IPS-15b (cell line): Measurements from ENCODE around the gene DOCK9.

ENCODE experiments used
- H3K27me3 ChIP-seq: one replicate; pipeline ENCODE4 v1.6.1; 2013; ENCODE audit warnings: low read length; ENCODE audit not compliant: control insufficient read depth, insufficient read depth
- H3K36me3 ChIP-seq: one replicate; pipeline ENCODE4 v1.6.1; 2013; ENCODE audit warnings: low read length; ENCODE audit not compliant: control insufficient read depth, insufficient read depth
- H3K4me1 ChIP-seq: one replicate; pipeline ENCODE4 v1.6.1; 2013; ENCODE audit warnings: mild to moderate bottlenecking, low read length; ENCODE audit not compliant: control insufficient read depth, insufficient read depth
- H3K4me3 ChIP-seq: one replicate; pipeline ENCODE4 v1.5.1; 2013; ENCODE audit warnings: low read depth, low read length
- H3K9ac ChIP-seq: one replicate; pipeline ENCODE4 v1.6.1; 2013; ENCODE audit warnings: low read depth, mild to moderate bottlenecking, low read length
- H3K9me3 ChIP-seq: one replicate; pipeline ENCODE4 v1.6.1; 2013; ENCODE audit warnings: mild to moderate bottlenecking, low read length; ENCODE audit not compliant: control insufficient read depth, insufficient read depth

The DOCK9 gene

GRCh38 chr13:98803921-98804320 is 173.9 kb downstream of the DOCK9 start:
- no peak overlapping the region for H3K4me3 ChIP-seq
- peaks cover 3% of the 10 kb centered on the region for H3K36me3 ChIP-seq
- H3K9ac ChIP-seq, result no peak overlapping the region
- H3K9me3 ChIP-seq, result no peaks in the 10 kb centered on the region
- H3K4me1 ChIP-seq, result peaks cover 16% of the 10 kb centered on the region
- no peaks in the 10 kb centered on the region for H3K27me3 ChIP-seq

DNA sequence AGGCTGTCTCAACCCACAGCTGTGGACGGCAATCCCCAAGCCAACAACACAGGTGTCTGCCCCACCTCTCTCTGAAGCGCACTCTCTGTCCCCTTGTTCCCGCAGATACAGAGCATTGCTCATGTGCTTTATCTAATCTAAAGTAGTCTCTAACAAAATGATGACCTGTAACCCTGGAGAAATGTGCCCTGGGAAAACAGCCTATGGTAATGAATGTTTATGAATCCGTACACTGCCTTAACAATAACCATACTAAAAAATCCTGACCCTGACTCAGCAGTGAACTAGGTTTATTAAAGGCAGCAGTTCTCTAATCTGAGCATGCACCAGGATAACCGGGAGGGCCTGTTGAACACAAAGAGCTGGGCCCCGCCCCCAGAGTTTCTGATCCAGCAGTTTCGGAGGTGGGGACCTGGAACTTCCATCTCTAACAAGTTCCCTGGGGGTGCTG is 174.7 kb downstream of the DOCK9 start:
- no peaks in the 10 kb centered on the region for H3K9me3 ChIP-seq
- H3K9ac ChIP-seq, result no peak overlapping the region
- H3K4me1 ChIP-seq, result peaks cover 12% of the 10 kb centered on the region
- no peaks in the 10 kb centered on the region for H3K27me3 ChIP-seq
- H3K4me3 ChIP-seq, result no peak overlapping the region
- peaks cover 3% of the 10 kb centered on the region for H3K36me3 ChIP-seq

GRCh38 chr13:98802559-98802958 is 175.3 kb downstream of the DOCK9 start:
- Histone ChIP-seq H3K9me3 (no peaks in the 10 kb centered on the region), H3K27me3 (no peaks in the 10 kb centered on the region), H3K36me3 (peaks cover 3% of the 10 kb centered on the region), H3K4me3 (no peak overlapping the region), H3K4me1 (peaks cover 7% of the 10 kb centered on the region), H3K9ac (no peak overlapping the region)

DNA sequence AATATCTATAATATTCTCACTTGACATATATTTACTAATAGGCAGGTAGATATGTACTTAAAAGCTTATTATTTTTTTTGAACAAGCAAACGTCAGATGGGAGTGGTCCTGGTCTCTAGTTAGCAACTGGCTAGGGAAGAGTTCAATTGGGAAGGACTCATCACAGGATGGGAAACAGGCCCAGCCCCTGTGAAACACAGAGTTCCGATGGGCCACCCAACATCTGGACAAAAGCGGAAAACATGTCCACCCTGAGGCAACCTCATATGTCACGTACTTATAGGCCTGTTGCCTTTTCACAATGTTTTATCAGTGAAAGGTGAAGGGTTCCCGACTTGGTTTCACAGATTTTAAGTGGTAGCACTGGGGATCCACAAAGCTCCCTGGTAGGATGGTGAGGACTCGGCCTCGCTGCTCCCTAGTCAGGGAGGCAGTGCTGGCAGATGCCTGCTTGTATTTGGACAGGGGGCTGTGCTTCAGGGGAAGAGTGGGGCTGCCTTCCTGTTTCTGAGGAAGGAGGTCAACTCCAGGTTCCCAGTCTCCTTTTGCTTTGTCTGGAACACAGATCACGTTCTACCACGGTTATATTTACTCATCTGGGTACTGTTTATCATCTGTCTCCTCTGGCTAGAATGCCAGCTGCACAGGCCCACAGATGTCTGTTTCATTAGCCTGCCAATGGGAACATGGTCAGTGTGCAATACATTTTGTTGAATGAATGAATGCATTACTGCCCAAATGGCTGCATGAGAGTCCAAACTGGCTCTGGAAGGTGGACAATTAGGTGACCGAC is 176.0 kb downstream of the DOCK9 start:
- Histone ChIP-seq H3K9me3 (no peaks in the 10 kb centered on the region), H3K4me3 (no peak overlapping the region), H3K27me3 (no peaks in the 10 kb centered on the region), H3K36me3 (peaks cover 3% of the 10 kb centered on the region), H3K9ac (no peak overlapping the region), H3K4me1 (no peaks in the 10 kb centered on the region)

- no peaks in the 10 kb centered on the region for H3K9me3 ChIP-seq
- no peak overlapping the region for H3K4me3 ChIP-seq
- H3K27me3 ChIP-seq, result no peaks in the 10 kb centered on the region
- H3K4me1 ChIP-seq, result no peaks in the 10 kb centered on the region
- H3K9ac ChIP-seq, result no peak overlapping the region
- H3K36me3 ChIP-seq, result peaks cover 3% of the 10 kb centered on the region
Measured at GRCh38 chr13:98800078-98800477, 177.8 kb downstream of the DOCK9 start.

GRCh38 chr13:98798849-98799645 is 178.8 kb downstream of the DOCK9 start:
- no peaks in the 10 kb centered on the region for H3K9me3 ChIP-seq
- H3K4me1 ChIP-seq, result no peaks in the 10 kb centered on the region
- H3K9ac ChIP-seq, result no peak overlapping the region
- no peaks in the 10 kb centered on the region for H3K27me3 ChIP-seq
- no peak overlapping the region for H3K4me3 ChIP-seq
- no peaks in the 10 kb centered on the region for H3K36me3 ChIP-seq

- Histone ChIP-seq H3K4me3 (no peak overlapping the region), H3K9me3 (no peaks in the 10 kb centered on the region), H3K36me3 (no peaks in the 10 kb centered on the region), H3K4me1 (no peaks in the 10 kb centered on the region), H3K9ac (no peak overlapping the region), H3K27me3 (no peaks in the 10 kb centered on the region)
Measured at GRCh38 chr13:98797456-98797855, 180.4 kb downstream of the DOCK9 start.

GRCh38 chr13:98796798-98797197 is 181.1 kb downstream of the DOCK9 start:
- Histone ChIP-seq H3K36me3 (no peaks in the 10 kb centered on the region), H3K27me3 (no peaks in the 10 kb centered on the region), H3K4me1 (no peaks in the 10 kb centered on the region), H3K9ac (no peak overlapping the region), H3K4me3 (no peak overlapping the region), H3K9me3 (no peaks in the 10 kb centered on the region)

GRCh38 chr13:98796191-98796590 is 181.7 kb downstream of the DOCK9 start:
- Histone ChIP-seq H3K36me3 (no peaks in the 10 kb centered on the region), H3K9me3 (no peaks in the 10 kb centered on the region), H3K9ac (no peak overlapping the region), H3K27me3 (no peaks in the 10 kb centered on the region), H3K4me1 (no peaks in the 10 kb centered on the region), H3K4me3 (no peak overlapping the region)

- Histone ChIP-seq H3K4me3 (no peak overlapping the region), H3K36me3 (no peaks in the 10 kb centered on the region), H3K9ac (no peak overlapping the region), H3K27me3 (no peaks in the 10 kb centered on the region), H3K4me1 (no peaks in the 10 kb centered on the region), H3K9me3 (no peaks in the 10 kb centered on the region)
Measured at GRCh38 chr13:98795220-98795619, 182.6 kb downstream of the DOCK9 start.

DNA sequence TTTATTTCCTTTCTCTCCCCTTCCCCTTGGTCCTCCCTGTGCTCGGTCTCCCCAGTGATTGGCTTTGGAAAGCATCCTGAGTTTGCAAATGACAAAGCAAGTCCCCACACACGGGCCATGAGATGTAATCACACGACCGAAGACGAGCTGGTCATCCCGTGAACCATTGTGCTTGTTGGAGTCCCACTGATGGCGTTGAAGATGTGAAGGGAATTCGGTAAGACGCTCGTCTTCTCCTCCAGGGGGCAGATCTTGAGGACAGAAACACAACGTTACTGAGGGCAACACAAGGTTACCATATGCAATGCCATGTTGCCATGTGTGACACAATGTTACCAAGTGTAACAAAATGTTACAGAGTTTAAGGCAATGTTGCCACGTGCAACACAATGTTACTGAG is 183.4 kb downstream of the DOCK9 start:
- H3K27me3 ChIP-seq, result no peaks in the 10 kb centered on the region
- no peaks in the 10 kb centered on the region for H3K36me3 ChIP-seq
- no peaks in the 10 kb centered on the region for H3K4me1 ChIP-seq
- no peak overlapping the region for H3K9ac ChIP-seq
- H3K4me3 ChIP-seq, result no peak overlapping the region
- no peaks in the 10 kb centered on the region for H3K9me3 ChIP-seq
